GM19328 (cell line): ENCODE data around the gene SLC15A2.
"Not testable (repeated sequence)": the region's sequence is repeated elsewhere in the genome, so short reads cannot be mapped to it uniquely, and the experiment has no call there.

Source experiments
- ATAC-seq: cut with Tn5 transposase; IDR thresholded peaks from one replicate; pipeline ENCODE4 v1.9.1; 2021; ENCODE audit warnings: mild to moderate bottlenecking, moderate library complexity; ENCODE audit not compliant: unreplicated experiment

The SLC15A2 gene

GRCh38 chr3:121894301-121894990 is at the start of gene SLC15A2:
TSS of gene SLC15A2 (plus strand) at chr3:121894401. CDS start at chr3:121894477, 76 bp downstream.
- no peak for ATAC-seq

GRCh38 chr3:121844892-121845291 is 49.3 kb upstream of the SLC15A2 start:
- no peak for ATAC-seq

GRCh38 chr3:121852256-121852655 is 41.9 kb upstream of the SLC15A2 start:
- no peak for ATAC-seq

- ATAC-seq, result no peak
Observed at GRCh38 chr3:121855555-121855954, 38.6 kb upstream of the SLC15A2 start.

GRCh38 chr3:121857778-121858177 is 36.4 kb upstream of the SLC15A2 start:
- not testable (repeated sequence) for ATAC-seq

- not testable (repeated sequence) for ATAC-seq
Observed at GRCh38 chr3:121863247-121863646, 31.0 kb upstream of the SLC15A2 start.

GRCh38 chr3:121863801-121864200 is 30.4 kb upstream of the SLC15A2 start:
- no peak for ATAC-seq

GRCh38 chr3:121869736-121870135 is 24.5 kb upstream of the SLC15A2 start:
- ATAC-seq, result no peak

GRCh38 chr3:121870717-121871116 is 23.5 kb upstream of the SLC15A2 start:
- no peak for ATAC-seq

GRCh38 chr3:121871430-121871829 is 22.8 kb upstream of the SLC15A2 start:
- ATAC-seq, result no peak

- ATAC-seq, result no peak
Observed at GRCh38 chr3:121878411-121878810, 15.8 kb upstream of the SLC15A2 start.

- no peak for ATAC-seq
Observed at GRCh38 chr3:121883507-121883906, 10.7 kb upstream of the SLC15A2 start.

- ATAC-seq, result no peak
Observed at GRCh38 chr3:121885386-121885785, 8.8 kb upstream of the SLC15A2 start.

- no peak for ATAC-seq
Observed at GRCh38 chr3:121895121-121895520, 920 bp downstream of the SLC15A2 start.

- no peak for ATAC-seq
Observed at GRCh38 chr3:121895736-121896135, 1.5 kb downstream of the SLC15A2 start.

- ATAC-seq, result no peak
Observed at GRCh38 chr3:121896823-121897222, 2.6 kb downstream of the SLC15A2 start.

- ATAC-seq, result no peak
Observed at GRCh38 chr3:121897296-121897695, 3.1 kb downstream of the SLC15A2 start.

GRCh38 chr3:121913305-121913990 is 19.2 kb downstream of the SLC15A2 start:
- no peak for ATAC-seq

- ATAC-seq, result no peak
Observed at GRCh38 chr3:121914081-121914998, 20.1 kb downstream of the SLC15A2 start.

- no peak for ATAC-seq
Observed at GRCh38 chr3:121916189-121916588, 22.0 kb downstream of the SLC15A2 start.

- ATAC-seq, result no peak
Observed at GRCh38 chr3:121918779-121919483, 24.7 kb downstream of the SLC15A2 start.
